GM12878 (cell line): ENCODE measurements around the gene FILIP1L. TPM values are rescaled to one million over a fixed set of nuclear protein-coding genes. Genes with fewer than 3 reads are reported as not detected.

Source experiments
- BMI1 ChIP-seq: fragments of 450-650 bp; IDR thresholded peaks from 2 replicates; pipeline ENCODE4 v1.6.1; 2016; ENCODE audit warnings: mild to moderate bottlenecking, moderate library complexity, borderline replicate concordance
- CHD2 ChIP-seq: IDR thresholded peaks from 2 replicates; pipeline ENCODE4 v1.6.1; 2011; ENCODE audit warnings: low read depth, low read length, improper control_type of control experiment, borderline replicate concordance
- CUX1 ChIP-seq: IDR thresholded peaks from 2 replicates; pipeline ENCODE4 v1.6.1; 2012; ENCODE audit warnings: improper control_type of control experiment, low read depth, low read length; ENCODE audit not compliant: insufficient replicate concordance
- EGR1 ChIP-seq, 2 experiments: IDR thresholded peaks; 1 replicate in 1 of 2; 2 replicates in 1 of 2; pipeline ENCODE4 v1.6.1; 2011 to 2012; ENCODE audit warnings: low read depth in 2 of 2, low read length in 2 of 2, borderline replicate concordance in 1 of 2, mild to moderate bottlenecking in 1 of 2, moderate library complexity in 1 of 2
- GABPA ChIP-seq: IDR thresholded peaks from 2 replicates; pipeline ENCODE4 v1.6.1; 2014; ENCODE audit warnings: antibody characterized with exemption, low read depth, mild to moderate bottlenecking, inconsistent platforms
- NFYA ChIP-seq: IDR thresholded peaks from 2 replicates; pipeline ENCODE4 v1.6.1; 2011; ENCODE audit warnings: low read depth, mild to moderate bottlenecking, low read length, improper control_type of control experiment, borderline replicate concordance
- NR2C1 ChIP-seq: fragments of 450-650 bp; IDR thresholded peaks from 2 replicates; pipeline ENCODE4 v1.6.1; 2017; ENCODE audit warnings: antibody characterized with exemption, mild to moderate bottlenecking, moderate library complexity
- NR2C2 ChIP-seq: IDR thresholded peaks from 2 replicates; pipeline ENCODE4 v1.6.1; 2011; ENCODE audit warnings: borderline replicate concordance, low read depth; ENCODE audit not compliant: control insufficient read depth, insufficient read length
- SUZ12 ChIP-seq: fragments of 200-600 bp; sonication (generic); IDR thresholded peaks from one replicate; pipeline ENCODE4 v1.6.1; 2018; ENCODE audit warnings: antibody characterized with exemption, mild to moderate bottlenecking; ENCODE audit not compliant: unreplicated experiment
- TAF1 ChIP-seq: IDR thresholded peaks from 2 replicates; pipeline ENCODE4 v1.6.1; 2011; ENCODE audit warnings: mild to moderate bottlenecking, low read depth, low read length, borderline replicate concordance
- USF2 ChIP-seq: IDR thresholded peaks from 2 replicates; pipeline ENCODE4 v1.6.1; 2011; ENCODE audit warnings: low read depth, low read length, improper control_type of control experiment, borderline replicate concordance
- YY1 ChIP-seq: IDR thresholded peaks from 2 replicates; pipeline ENCODE4 v1.6.1; 2011; ENCODE audit warnings: low read depth, mild to moderate bottlenecking, low read length
- ZNF384 ChIP-seq: IDR thresholded peaks from 2 replicates; pipeline ENCODE4 v1.6.1; 2012; ENCODE audit warnings: low read depth, mild to moderate bottlenecking, low read length, improper control_type of control experiment, borderline replicate concordance
- polyA plus RNA-seq, 11 experiments: library from polyadenylated mRNA; depleted of rRNA in 4 of 11; unstranded in 6 of 11; stranded (reverse) in 5 of 11; fragments of >200 nt; fragmentation: Nextera tagmentation in 4 of 11; fragmentation: Illumina TruSeq in 1 of 11; extraction: Ambion mirVana in 4 of 11; extraction: Trizol in 1 of 11; gene quantifications; 1 replicate in 1 of 11; 2 replicates in 10 of 11; pipeline versions ENCODE4 v1.2.1 to v1.2.3, GENCODE V29; 2011 to 2016; ENCODE audit warnings: inconsistent platforms in 2 of 11, missing spikeins in 2 of 11, low read depth in 1 of 11
- total RNA-seq, 4 experiments: library from RNA; depleted of rRNA in 3 of 4; stranded (reverse); fragments of >200 nt in 3 of 4; fragmentation: Illumina TruSeq in 1 of 4; extraction: Trizol in 1 of 4; gene quantifications; 2 replicates each; pipeline versions ENCODE4 v1.2.1 to v1.2.3, GENCODE V29; 2013 to 2021
- TF ChIP-seq, protein P1 (sequence below): fragments of 450-650 bp; IDR thresholded peaks from 2 replicates; pipeline ENCODE4 v1.6.1; 2017; ENCODE audit warnings: mild to moderate bottlenecking
- TF ChIP-seq, protein P2 (sequence below): fragments of 450-650 bp; IDR thresholded peaks from 2 replicates; pipeline ENCODE4 v1.6.1; 2016; ENCODE audit warnings: mild to moderate bottlenecking

Gene FILIP1L
- total and polyA plus RNA-seq, 10 of the 15 experiments (the other 5 are each of a cell fraction or from before 2014, with no cell fraction given), result 0.24 to 6.1 (median 3.5) TPM

GRCh38 chr3:99817437-99818240, 296.7 kb downstream of the FILIP1L start, which contains the start of gene CMSS1 (continued):
- TF ChIP-seq NFYA (no peak), BMI1 (no peak), TAF1 (peak; percentile 71; the same call in 1 of the 2 replicates), USF2 (no peak), EGR1 (IDR thresholded peaks at IDR 0.05; ENCODE audit: borderline replicate concordance in 1 of 2, low read depth in 2 of 2, low read length in 2 of 2) (no peak), CHD2 (no peak), GABPA (0 out of 2 replicates have a peak, but pooled peaks have one; percentile 50), CUX1 (no peak), YY1 (peak; percentile 9; the same call in 1 of the 2 replicates), NR2C2 (no peak), ZNF384 (no peak), NR2C1 (no peak; the same call in 1 of the 2 replicates), SUZ12 (no peak)
- TF ChIP-seq, protein P1, sequence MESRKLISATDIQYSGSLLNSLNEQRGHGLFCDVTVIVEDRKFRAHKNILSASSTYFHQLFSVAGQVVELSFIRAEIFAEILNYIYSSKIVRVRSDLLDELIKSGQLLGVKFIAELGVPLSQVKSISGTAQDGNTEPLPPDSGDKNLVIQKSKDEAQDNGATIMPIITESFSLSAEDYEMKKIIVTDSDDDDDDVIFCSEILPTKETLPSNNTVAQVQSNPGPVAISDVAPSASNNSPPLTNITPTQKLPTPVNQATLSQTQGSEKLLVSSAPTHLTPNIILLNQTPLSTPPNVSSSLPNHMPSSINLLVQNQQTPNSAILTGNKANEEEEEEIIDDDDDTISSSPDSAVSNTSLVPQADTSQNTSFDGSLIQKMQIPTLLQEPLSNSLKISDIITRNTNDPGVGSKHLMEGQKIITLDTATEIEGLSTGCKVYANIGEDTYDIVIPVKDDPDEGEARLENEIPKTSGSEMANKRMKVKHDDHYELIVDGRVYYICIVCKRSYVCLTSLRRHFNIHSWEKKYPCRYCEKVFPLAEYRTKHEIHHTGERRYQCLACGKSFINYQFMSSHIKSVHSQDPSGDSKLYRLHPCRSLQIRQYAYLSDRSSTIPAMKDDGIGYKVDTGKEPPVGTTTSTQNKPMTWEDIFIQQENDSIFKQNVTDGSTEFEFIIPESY, result no peak
- TF ChIP-seq, protein P2, sequence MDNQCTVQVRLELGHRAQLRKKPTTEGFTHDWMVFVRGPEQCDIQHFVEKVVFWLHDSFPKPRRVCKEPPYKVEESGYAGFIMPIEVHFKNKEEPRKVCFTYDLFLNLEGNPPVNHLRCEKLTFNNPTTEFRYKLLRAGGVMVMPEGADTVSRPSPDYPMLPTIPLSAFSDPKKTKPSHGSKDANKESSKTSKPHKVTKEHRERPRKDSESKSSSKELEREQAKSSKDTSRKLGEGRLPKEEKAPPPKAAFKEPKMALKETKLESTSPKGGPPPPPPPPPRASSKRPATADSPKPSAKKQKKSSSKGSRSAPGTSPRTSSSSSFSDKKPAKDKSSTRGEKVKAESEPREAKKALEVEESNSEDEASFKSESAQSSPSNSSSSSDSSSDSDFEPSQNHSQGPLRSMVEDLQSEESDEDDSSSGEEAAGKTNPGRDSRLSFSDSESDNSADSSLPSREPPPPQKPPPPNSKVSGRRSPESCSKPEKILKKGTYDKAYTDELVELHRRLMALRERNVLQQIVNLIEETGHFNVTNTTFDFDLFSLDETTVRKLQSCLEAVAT, result peak; percentile 83
